Astrocyte of the spinal cord (primary cell): Measurements from ENCODE around the gene VIPR2.

Experiments used
- DNase-seq: peaks from one replicate; pipeline ENCODE4 v3.0.0; 2011; ENCODE audit warnings: low read depth, low spot score
- H3K4me3 ChIP-seq: 2 replicates; pipeline ENCODE4 v1.5.1; 2011; ENCODE audit warnings: low read depth, mild to moderate bottlenecking, low read length, moderate library complexity
- CTCF ChIP-seq: IDR thresholded peaks from 2 replicates; pipeline ENCODE4 v1.5.1; 2012; ENCODE audit warnings: low read depth, mild to moderate bottlenecking, low read length, inconsistent platforms
- in situ Hi-C: cut with HindIII; loops from 2 replicates; pipeline ENCODE4 v1.10.0; 2017; ENCODE audit warnings: low sequenced_read_pairs

Gene VIPR2

GRCh38 chr7:159144758-159145489 lies at the start of gene VIPR2:
TSS of gene VIPR2 (minus strand) at chr7:159144867. CDS start at chr7:159144771, 96 bp downstream.
- DNase-seq: no peak
- no peak for TF ChIP-seq CTCF
- H3K4me3 ChIP-seq: no peak within 1 kb of the TSS
- in situ Hi-C loops: no loop called here

DNA sequence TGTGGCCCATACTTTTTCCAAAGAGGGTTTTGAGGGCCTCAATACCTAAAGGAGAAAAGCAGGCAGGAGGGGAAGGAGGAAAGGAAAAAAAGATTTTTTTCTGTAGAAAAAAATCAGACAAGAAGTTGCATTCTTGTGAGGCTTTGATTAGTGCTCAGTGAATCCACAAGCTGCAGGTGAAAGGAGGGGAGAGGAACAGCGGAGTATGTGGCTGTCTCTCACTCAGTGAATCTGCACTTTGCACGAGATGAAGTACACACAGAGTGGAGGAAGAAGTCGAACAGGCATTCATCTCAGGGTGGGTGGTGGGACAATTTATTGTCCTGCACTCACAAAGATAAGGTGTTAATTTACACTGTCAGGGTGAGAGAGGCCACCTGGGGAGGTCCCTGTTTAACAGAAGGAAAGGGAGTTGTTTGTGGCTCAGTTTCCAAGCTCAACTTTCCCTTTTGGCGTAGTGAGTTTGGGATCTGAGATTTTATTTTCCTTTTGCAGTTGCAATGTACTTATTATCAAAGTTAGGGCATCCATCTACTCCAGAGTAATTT lies 49.0 kb upstream of the VIPR2 start:
- in situ Hi-C loops: no loop called here
- no peak overlapping the region for H3K4me3 ChIP-seq
- TF ChIP-seq CTCF: no peak
- no peak for DNase-seq

DNA sequence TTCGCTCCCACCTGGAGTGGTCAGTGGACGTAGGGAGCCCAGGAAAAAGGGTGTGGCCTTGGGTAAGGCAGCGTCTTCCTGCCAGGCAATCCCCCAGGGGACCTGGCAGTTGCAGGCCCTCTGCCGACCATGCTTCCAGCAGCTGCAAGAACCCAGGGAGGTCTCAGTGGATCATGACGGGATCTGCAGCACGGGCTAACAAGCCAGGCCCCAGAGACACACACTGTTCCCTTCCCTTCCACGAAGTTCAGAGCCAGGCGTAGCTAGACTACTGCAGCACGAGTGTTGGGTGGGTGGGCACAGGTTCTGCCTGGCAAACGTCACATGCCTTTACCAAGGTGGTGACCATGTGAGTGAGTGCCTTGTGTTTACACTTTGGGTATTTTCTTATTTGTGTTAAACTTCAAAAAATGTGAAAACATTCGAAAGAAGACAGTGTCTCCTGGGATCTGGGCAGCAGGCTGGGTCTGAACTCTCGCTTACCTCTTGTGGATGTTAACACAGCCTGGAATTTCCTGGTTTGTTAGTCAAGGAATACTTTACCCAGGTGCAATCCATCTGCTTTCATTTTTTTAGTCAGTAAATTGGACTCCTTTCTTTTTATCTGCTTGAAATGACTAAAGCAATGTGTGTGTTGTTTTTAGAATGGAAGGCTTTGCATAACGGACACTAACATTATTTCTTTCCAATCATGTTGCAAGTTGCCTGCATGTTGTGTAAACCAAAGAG lies 48.2 kb upstream of the VIPR2 start:
- DNase-seq: no peak
- no peak overlapping the region for H3K4me3 ChIP-seq
- in situ Hi-C loops: no loop called here
- no peak for TF ChIP-seq CTCF

DNA sequence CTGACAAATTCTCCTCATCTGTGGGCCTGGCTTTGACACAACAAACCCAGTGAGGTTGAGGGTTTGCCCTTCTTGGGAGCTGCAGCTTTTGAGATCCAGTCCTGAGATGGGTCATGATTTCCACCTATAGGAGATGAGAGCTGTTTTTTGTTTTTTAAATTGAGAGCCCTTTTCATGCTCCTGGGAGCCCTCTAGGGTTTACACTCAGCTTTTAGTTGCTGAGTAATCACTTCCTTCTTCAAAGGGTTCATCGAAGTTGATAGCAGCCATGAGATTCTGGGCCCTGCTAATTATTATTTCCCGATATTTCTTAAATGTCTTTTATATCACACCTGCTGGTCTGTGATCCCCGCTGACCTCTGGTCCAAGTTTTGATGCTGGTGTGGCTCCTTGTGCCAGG lies 47.3 kb upstream of the VIPR2 start:
- TF ChIP-seq CTCF: no peak
- no peak overlapping the region for H3K4me3 ChIP-seq
- DNase-seq: no peak
- in situ Hi-C loops: no loop called here

DNA sequence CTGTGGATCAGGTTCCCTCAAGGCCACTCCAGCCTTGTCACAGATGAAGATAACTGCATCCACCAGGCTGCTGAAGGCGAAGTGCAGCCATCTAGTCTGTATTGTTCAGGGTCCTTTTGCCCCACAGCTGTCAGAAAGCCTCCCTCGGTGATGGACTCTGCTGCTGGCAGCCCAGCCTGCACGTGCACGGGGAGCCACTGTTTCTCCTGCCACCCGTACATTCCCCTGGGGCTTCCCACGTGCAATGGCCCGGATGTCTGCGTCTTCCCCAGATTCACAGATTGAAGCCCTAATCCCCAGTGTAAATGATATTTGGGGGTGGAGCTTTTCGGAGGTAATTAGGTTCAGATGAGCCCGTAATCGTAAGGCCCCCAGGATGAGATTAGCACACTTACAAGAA lies 46.6 kb upstream of the VIPR2 start:
- in situ Hi-C loops: no loop called here
- H3K4me3 ChIP-seq: no peak overlapping the region
- DNase-seq: no peak
- no peak for TF ChIP-seq CTCF

DNA sequence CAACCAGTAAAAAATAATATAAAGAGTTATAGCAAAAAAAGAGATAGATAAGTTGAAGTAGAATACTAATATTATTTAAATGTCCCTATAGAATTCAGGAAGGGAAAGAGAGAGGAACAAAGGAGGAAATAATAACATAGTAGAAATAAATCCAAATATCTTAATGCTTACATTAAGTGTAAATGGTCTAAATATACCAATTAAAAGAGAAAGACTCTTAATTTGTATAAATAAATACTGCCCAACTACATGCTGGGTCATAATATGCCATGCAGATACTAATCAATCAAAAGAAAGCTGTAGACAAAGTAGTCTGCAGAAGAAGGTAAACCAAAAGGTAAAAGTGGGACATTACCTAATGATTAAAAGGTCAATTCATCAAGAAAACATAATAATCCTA lies 43.3 kb upstream of the VIPR2 start:
- in situ Hi-C loops: no loop called here
- DNase-seq: no peak
- no peak overlapping the region for H3K4me3 ChIP-seq
- no peak for TF ChIP-seq CTCF
